Natural killer cell (primary cell): ENCODE measurements around the gene OSTF1. TPM values are rescaled to one million over a fixed set of nuclear protein-coding genes. Genes with fewer than 3 reads are reported as not detected.

Source experiments
- ATAC-seq, 3 donors: fragments of 150-1000 bp in 2 of 3; fragments of 200-7000 bp in 1 of 3; cut with Tn5 transposase; 1 replicate in 1 of 3; 2 replicates in 2 of 3; pipeline ENCODE4 v1.10.0; 2021; ENCODE audit warnings: mild to moderate bottlenecking in 2 of 3, moderate library complexity in 2 of 3
- DNase-seq, 2 donors: peaks; one replicate each; pipeline versions ENCODE4 v3.0.0 to v3.0.0-alpha.2; 2013 to 2021; ENCODE audit warnings: mixed read lengths in 1 of 2
- H3K27ac ChIP-seq: one replicate; pipeline ENCODE4 v1.5.1; 2013; ENCODE audit warnings: mild to moderate bottlenecking, low read length
- H3K27me3 ChIP-seq: one replicate; pipeline ENCODE4 v1.6.1; 2013; ENCODE audit warnings: low read length; ENCODE audit not compliant: control insufficient read depth, insufficient read depth
- H3K36me3 ChIP-seq: one replicate; pipeline ENCODE4 v1.6.1; 2013; ENCODE audit warnings: low read length; ENCODE audit not compliant: control insufficient read depth, insufficient read depth
- H3K4me1 ChIP-seq: one replicate; pipeline ENCODE4 v1.6.1; 2013; ENCODE audit warnings: low read length; ENCODE audit not compliant: control insufficient read depth, insufficient read depth
- H3K4me3 ChIP-seq: one replicate; pipeline ENCODE4 v1.5.1; 2013; ENCODE audit warnings: low read length
- H3K9me3 ChIP-seq: one replicate; pipeline ENCODE4 v1.6.1; 2013; ENCODE audit warnings: low read length; ENCODE audit not compliant: control insufficient read depth, insufficient read depth
- H3K27ac Mint-ChIP-seq, 2 donors: one replicate each; pipeline ENCODE4 v1.8.0; 2022; ENCODE audit warnings: mild to moderate bottlenecking in 2 of 2, mixed read lengths in 2 of 2, moderate library complexity in 1 of 2
- H3K27me3 Mint-ChIP-seq, 2 donors: one replicate each; pipeline ENCODE4 v1.8.0; 2022; ENCODE audit warnings: low read depth in 2 of 2, mixed read lengths in 2 of 2
- H3K36me3 Mint-ChIP-seq: one replicate; pipeline ENCODE4 v1.8.0; 2022; ENCODE audit warnings: mixed read lengths
- H3K4me1 Mint-ChIP-seq, 2 donors: one replicate each; pipeline ENCODE4 v1.8.0; 2022; ENCODE audit warnings: mixed read lengths in 2 of 2
- H3K4me3 Mint-ChIP-seq: one replicate; pipeline ENCODE4 v1.8.0; 2022; ENCODE audit warnings: mild to moderate bottlenecking, moderate library complexity, mixed read lengths
- H3K9me3 Mint-ChIP-seq, 2 donors: one replicate each; pipeline ENCODE4 v1.8.0; 2022; ENCODE audit warnings: mixed read lengths in 2 of 2
- CTCF ChIP-seq: fragments of 200-600 bp; IDR thresholded peaks from one replicate; pipeline ENCODE4 v1.8.0; 2022; ENCODE audit warnings: antibody characterized with exemption
- WGBS: methylation state at CpG from one replicate; pipeline ENCODE4 v1.1.7; 2013; ENCODE audit warnings: missing lambda C conversion rate; ENCODE audit not compliant: insufficient coverage; 5-methylcytosine and 5-hydroxymethylcytosine counted together
- intact Hi-C: fragments of 100-400 bp; cut with micrococcal nuclease; formaldehyde crosslinking; loops from one replicate; pipeline ENCODE4 v1.14.2; 2022
- total RNA-seq, 4 donors: library from RNA; stranded (reverse); fragments of 120-200 nt in 1 of 4; gene quantifications; one replicate each; pipeline versions ENCODE4 v1.2.3 to v1.2.4, GENCODE V29; 2013 to 2022

The OSTF1 gene, protein sequence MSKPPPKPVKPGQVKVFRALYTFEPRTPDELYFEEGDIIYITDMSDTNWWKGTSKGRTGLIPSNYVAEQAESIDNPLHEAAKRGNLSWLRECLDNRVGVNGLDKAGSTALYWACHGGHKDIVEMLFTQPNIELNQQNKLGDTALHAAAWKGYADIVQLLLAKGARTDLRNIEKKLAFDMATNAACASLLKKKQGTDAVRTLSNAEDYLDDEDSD
- 100 to 1,000 TPM; 140 to 187 (median 177) TPM for total RNA-seq
- total RNA-seq (2013) = 152 TPM

DNA sequence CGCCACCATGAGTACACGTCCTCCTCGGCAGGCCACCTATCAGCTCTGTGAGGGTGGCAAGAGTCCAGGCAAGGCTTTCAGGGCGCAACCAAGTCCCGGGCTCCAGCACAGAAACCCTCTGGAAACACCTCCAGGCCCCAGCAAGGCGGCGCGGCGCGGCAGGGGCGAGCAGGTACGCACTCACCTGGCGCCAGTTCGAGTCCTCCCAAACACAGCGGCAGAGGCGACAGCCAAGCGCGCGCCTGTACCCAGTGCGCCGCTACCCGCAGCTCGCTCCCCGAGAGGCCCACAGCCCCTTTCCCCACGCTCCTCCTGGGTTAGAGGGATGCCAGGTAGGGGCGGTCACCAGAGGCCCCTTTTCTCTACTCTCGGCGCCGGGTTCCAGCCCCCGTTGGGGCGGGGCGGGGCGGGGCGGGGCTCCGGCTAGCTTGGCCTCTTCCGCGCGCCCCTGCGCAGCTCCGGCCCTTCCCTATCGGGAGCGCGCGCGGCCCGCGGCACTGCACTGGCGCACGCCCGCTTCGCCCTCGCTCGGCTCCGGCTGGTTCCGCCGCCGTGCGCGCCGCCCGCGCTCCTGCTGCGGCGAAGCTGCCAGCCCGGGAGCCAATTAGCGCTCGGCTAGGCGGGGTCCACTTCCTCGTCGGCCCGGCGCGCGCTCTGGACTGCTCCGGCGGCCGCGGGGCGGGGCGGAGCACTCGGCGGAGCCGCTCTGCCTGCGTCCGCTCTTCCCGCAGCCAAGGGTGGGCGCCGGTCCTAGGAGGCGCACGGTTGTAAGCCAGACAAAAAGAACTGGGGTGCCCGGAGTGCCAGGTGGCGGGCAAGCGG is at the start of gene OSTF1, which contains the start of gene NMRK1:
Gene OSTF1 (plus strand): TSS at position 691 of the 822 bp plus-strand sequence. CDS start 179 bp downstream, outside the sequence.
Gene NMRK1 (minus strand): TSS at position 332 of the 822 bp plus-strand sequence. CDS start 5,040 bp downstream, outside the sequence.
- Mint-ChIP-seq H3K27me3 (no peaks in the 10 kb centered on the region), H3K27ac (peak within 1 kb of the TSS; percentile 92 to 100), H3K36me3 (no peaks in the 10 kb centered on the region), H3K4me3 (peak within 1 kb of the TSS; percentile 100), H3K4me1 (peaks cover 71 to 83% of the 10 kb centered on the region in 2 donors), H3K9me3 (no peaks in the 10 kb centered on the region)
- no peaks in the 10 kb centered on the region for H3K27me3 ChIP-seq
- DNase-seq = peak; percentile 95 to 97
- ATAC-seq = peak; percentile 75 to 95 (median 87)
- peaks cover 41% of the 10 kb centered on the region for H3K4me1 ChIP-seq
- WGBS = under 1% methylated on average over 93 of the region's 93 CpGs
- intact Hi-C loops = loop anchor here (1.0 to 10.0 kb wide), 6 partner anchors 35 to 1935 kb away; partner anchors contain the start of genes C9orf40, CARNMT1 and RFK
- peak within 1 kb of the TSS; percentile 92 for H3K27ac ChIP-seq
- TF ChIP-seq CTCF = no peak
- H3K9me3 ChIP-seq = no peaks in the 10 kb centered on the region
- H3K4me3 ChIP-seq = peak within 1 kb of the TSS; percentile 98
- no peaks in the 10 kb centered on the region for H3K36me3 ChIP-seq

DNA sequence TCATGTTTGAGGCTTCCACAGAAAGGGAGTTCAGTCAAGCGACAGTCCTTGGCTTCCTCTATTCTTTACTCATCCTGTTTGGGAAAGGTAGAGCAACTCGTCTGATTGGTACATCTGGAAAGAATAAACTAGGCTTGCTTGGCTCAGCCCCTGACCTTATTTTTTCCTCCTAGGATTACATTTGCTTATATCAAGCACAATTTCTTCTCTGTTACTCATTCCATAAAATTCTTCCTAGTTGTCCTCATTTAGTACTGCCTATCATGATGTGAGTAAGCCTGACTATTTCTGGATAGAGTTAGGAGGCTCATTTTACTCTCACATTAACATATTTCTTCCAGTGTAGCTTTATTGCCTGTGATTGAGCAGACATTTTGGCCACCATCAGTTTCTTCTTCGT is 49.3 kb upstream of the OSTF1 start:
- no peaks in the 10 kb centered on the region for H3K9me3 Mint-ChIP-seq

GRCh38 chr9:75039801-75040200 is 48.5 kb upstream of the OSTF1 start:
- Mint-ChIP-seq H3K27me3 (peaks cover 7 to 15% of the 10 kb centered on the region in 2 donors), H3K27ac (no peak overlapping the region), H3K4me3 (no peak overlapping the region), H3K9me3 (no peaks in the 10 kb centered on the region), H3K36me3 (no peaks in the 10 kb centered on the region), H3K4me1 (no peaks in the 10 kb centered on the region)
- no peaks in the 10 kb centered on the region for H3K4me1 ChIP-seq
- no peak for ATAC-seq
- no peak for DNase-seq
- no peaks in the 10 kb centered on the region for H3K9me3 ChIP-seq
- H3K27me3 ChIP-seq = no peaks in the 10 kb centered on the region
- intact Hi-C loops = no loop called here
- no peaks in the 10 kb centered on the region for H3K36me3 ChIP-seq
- 86% methylated on average over 3 of the region's 3 CpGs for WGBS
- no peak overlapping the region for H3K27ac ChIP-seq
- no peak for TF ChIP-seq CTCF
- H3K4me3 ChIP-seq = no peak overlapping the region

More for the DNA sequence above, 49.3 kb upstream of the OSTF1 start:
- Mint-ChIP-seq H3K36me3 (no peaks in the 10 kb centered on the region), H3K4me1 (no peaks in the 10 kb centered on the region), H3K27me3 (peaks cover 7 to 11% of the 10 kb centered on the region in 2 donors), H3K27ac (no peak overlapping the region), H3K4me3 (no peak overlapping the region)
- H3K27me3 ChIP-seq = no peaks in the 10 kb centered on the region
- no peak for TF ChIP-seq CTCF
- H3K36me3 ChIP-seq = no peaks in the 10 kb centered on the region
- intact Hi-C loops = no loop called here
- no peaks in the 10 kb centered on the region for H3K9me3 ChIP-seq
- no peaks in the 10 kb centered on the region for H3K4me1 ChIP-seq
- WGBS = 82% methylated on average over 2 of the region's 3 CpGs
- DNase-seq (no peak), ATAC-seq (no peak)
- no peak overlapping the region for H3K27ac ChIP-seq
- H3K4me3 ChIP-seq = no peak overlapping the region
